GM19351 (cell line): ENCODE results near the gene KRT80.

Experiments
- ATAC-seq: cut with Tn5 transposase; IDR thresholded peaks from one replicate; pipeline ENCODE4 v1.9.1; 2021; ENCODE audit warnings: mild to moderate bottlenecking, moderate library complexity; ENCODE audit not compliant: unreplicated experiment

Gene KRT80

GRCh38 chr12:52141875-52142274 is 49.9 kb downstream of the KRT80 start:
- ATAC-seq, result no peak

GRCh38 chr12:52141306-52141705 is 50.5 kb downstream of the KRT80 start:
- no peak for ATAC-seq

GRCh38 chr12:52139579-52140062 is 52.2 kb downstream of the KRT80 start:
- ATAC-seq, result no peak

- ATAC-seq, result no peak
Measured at GRCh38 chr12:52139147-52139546, 52.7 kb downstream of the KRT80 start.

GRCh38 chr12:52137746-52138145 is 54.1 kb downstream of the KRT80 start:
- no peak for ATAC-seq

- no peak for ATAC-seq
Measured at GRCh38 chr12:52132754-52133161, 59.1 kb downstream of the KRT80 start.

GRCh38 chr12:52130711-52131110 is 61.1 kb downstream of the KRT80 start:
- no peak for ATAC-seq

GRCh38 chr12:52127683-52128450 is 63.9 kb downstream of the KRT80 start:
- ATAC-seq, result no peak

- ATAC-seq, result no peak
Measured at GRCh38 chr12:52126605-52127578, 64.9 kb downstream of the KRT80 start.

- ATAC-seq, result no peak
Measured at GRCh38 chr12:52126050-52126604, 65.7 kb downstream of the KRT80 start.

- ATAC-seq, result no peak
Measured at GRCh38 chr12:52125476-52125900, 66.3 kb downstream of the KRT80 start.

- no peak for ATAC-seq
Measured at GRCh38 chr12:52123487-52124186, 68.2 kb downstream of the KRT80 start.

- no peak for ATAC-seq
Measured at GRCh38 chr12:52122904-52123303, 68.9 kb downstream of the KRT80 start.

GRCh38 chr12:52122540-52122871 is 69.3 kb downstream of the KRT80 start:
- no peak for ATAC-seq

GRCh38 chr12:52121824-52122539 is 69.8 kb downstream of the KRT80 start:
- ATAC-seq, result no peak

- no peak for ATAC-seq
Measured at GRCh38 chr12:52120951-52121823, 70.6 kb downstream of the KRT80 start.

- ATAC-seq, result no peak
Measured at GRCh38 chr12:52119398-52120254, 72.2 kb downstream of the KRT80 start.
